GM21529 (cell line): ENCODE results near the gene PISD.

Experiments
- ATAC-seq: cut with Tn5 transposase; IDR thresholded peaks from one replicate; pipeline ENCODE4 v1.9.1; 2021; ENCODE audit not compliant: unreplicated experiment

Gene PISD

DNA sequence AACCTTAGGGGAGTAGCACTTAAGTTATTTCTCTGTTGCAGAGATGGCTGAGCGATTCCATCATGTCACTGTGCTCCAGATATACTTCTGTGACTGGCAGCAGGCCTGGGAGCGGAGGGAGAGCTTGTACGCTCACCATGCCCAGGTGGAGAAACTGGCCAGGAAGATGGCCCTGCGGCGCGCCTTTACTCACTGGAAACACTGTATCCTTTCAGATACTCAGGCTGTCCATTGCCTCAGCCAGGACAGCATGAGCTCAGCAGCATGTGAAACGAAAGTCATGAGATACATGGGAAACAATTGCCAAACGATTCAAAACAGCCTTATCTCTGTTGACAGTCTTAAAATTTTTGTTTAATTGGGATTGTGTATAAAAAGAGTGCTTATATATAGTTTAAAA is 86.8 kb downstream of the PISD start:
- no peak for ATAC-seq

- no peak for ATAC-seq
These were observed 87.9 kb downstream of the PISD start for GRCh38 chr22:31574055-31574670.

GRCh38 chr22:31572939-31573338 is 89.1 kb downstream of the PISD start:
- ATAC-seq: no peak

GRCh38 chr22:31569126-31569525 is 92.9 kb downstream of the PISD start:
- ATAC-seq: no peak
